Brain pericyte (primary cell): ENCODE data around the gene B4GALT6.

Experiments
- DNase-seq: peaks from one replicate; pipeline ENCODE4 v3.0.0-alpha.2; 2012; ENCODE audit warnings: low read depth, low spot score

The B4GALT6 gene

DNA sequence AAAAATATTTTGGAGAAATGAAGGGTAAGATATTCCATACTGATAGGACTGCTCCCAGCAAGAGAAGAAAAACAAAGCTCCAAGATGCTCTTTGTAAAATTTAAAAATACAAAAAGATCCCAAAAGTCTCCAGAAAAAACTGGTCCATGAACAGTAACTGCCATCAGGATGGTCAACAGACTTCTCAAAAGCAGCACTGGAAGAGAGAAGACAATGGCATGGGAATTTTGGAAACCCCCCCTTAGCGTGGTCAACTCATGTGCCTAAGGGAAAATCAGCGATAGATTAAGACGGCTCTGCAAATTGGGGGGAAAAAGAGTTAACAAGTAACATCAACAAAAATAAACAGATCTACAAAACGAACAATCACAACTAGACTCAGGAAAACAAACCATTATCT, 23.6 kb downstream of the B4GALT6 start:
- DNase-seq: no peak

DNA sequence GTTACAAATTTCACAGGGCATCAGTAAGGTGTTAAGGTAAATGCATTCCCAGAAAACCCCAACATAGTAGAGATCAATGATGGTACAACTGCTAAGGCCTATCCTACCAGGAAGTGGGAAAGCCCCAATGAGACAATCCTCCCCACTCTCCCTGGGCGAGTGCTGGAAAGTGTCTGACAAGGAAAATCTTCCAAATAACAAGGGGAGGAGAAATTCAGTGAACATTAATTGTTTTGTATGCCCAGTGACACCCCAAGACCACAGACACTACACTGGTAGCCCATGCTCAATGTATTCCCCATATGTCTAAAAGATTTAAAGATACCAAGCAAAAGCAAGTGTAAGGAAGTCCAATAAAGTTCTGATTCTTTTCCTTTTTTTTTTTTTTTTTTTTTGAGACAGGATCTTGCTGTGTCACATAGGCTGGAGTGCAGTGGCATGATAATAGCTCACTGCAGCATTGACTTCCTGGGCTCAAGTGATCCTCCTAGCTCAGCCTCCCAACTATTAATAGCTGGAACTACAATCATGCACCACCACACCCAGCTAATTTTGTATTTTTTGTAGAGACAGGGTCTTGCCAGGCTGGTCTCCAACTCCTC, 24.7 kb downstream of the B4GALT6 start:
- DNase-seq: no peak

DNA sequence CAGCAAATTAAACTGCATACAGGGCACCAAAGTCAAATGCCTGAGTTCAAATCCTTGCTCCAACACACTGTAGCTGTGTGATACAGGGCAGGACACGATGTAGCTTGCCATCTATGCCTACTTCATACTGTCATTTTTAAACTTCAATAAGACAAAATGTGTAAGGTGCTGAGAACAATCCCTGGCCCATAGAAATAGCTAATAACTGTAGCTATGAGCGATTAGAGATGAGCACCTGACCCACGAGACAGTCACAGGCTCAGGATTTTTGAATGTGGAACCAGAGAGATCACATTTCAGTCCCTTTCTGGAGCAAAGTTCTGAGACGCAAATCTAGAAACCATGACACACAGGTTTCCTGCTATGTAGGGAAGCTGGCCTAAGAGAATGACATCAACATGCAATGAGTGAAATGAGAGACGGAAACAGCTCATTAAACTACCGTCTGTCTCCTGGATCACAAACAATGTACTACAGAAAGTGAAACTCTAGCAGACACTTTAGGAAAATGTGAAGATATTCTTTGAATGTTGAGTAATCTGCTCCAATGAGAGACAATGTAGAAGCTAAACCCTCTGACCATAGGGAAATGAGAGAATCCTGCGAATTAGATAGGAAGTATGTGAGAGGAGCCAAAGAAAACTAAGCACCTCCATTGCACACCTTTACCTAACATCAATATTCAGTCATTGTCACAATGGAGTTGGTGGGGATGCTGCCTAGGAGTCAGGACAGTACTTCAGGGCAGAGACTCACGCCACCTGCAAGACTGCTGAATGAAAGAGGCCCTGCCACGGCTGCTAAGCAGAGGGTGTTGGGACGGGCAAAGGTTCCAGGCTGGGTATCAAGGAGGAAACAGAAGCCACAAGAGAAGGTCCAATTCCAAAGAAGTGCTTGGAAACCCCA, 25.5 kb downstream of the B4GALT6 start:
- DNase-seq: no peak

DNA sequence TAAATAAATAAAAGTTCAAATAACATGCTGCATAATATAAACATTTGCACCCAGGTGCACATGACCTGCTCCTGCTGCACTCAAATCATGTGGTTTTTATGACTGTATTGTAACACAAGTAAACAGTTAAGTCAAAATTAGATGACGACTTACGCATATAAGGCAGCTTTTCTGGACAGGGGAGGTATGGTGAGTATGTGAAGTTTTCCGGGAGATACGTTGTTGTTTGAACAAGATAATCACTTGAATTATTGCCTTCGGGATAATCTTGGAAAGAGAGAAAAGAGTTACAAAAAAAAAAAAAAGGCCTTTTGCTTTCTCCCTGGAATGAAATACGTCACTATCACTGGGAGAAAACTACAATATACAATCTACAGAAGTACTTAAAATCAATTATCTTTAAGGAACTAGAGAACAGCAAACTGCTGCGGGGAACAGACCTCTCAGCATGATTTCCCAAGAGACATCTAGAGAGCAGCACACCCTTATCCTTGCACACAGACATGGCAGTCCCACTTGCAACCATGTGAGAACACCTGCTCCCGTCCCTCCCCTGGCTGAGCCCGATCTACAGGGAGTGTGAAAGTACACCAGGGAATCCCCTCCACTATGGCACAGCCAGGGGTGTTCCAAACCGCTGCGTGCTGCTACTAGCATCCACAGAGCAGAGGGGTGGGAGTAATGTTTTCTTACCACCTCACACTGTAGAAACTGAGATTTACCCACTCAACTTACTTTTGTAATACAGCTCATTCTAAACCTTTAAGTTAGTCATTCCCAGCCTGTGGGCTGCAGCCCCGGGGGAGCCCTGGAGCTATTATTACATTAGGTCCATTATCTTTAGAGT, 26.3 kb downstream of the B4GALT6 start:
- DNase-seq: no peak

DNA sequence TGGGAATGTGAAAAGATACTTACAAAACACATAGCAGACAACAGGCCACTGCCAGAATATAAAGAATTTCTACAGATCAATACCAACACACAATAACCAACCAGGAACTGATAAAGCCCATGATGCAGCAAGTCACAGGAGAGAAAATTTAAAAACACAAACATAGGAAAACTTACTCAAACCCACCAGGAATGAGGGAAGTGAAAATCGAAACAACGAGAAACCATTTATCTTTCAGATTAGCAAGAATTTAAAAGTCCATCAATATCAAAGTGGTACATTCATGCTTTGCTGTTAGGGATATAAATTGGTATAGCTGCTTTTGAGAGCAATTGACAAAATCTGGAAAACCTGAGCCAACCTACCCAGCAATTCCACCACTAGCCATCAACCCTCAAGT, 27.6 kb downstream of the B4GALT6 start:
- DNase-seq: no peak

DNA sequence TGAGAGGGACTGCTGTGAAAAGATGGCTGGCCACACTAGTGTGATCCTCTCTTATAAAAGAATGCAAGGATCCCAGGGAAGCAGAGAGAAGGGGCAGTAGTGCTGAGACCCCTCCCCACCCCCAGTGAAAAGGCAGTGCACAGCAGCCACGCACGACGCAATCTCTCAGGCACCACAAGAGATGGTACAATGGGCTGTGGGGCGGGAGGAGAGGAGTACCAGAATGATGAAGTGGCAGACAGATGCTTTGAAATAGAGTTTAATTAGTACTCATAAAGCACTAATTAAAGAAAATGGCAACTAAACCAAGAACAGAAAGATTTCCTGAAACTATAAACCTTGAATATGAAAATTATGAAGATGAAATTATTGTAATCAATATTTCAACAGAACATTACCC, 29.0 kb downstream of the B4GALT6 start:
- no peak for DNase-seq

DNA sequence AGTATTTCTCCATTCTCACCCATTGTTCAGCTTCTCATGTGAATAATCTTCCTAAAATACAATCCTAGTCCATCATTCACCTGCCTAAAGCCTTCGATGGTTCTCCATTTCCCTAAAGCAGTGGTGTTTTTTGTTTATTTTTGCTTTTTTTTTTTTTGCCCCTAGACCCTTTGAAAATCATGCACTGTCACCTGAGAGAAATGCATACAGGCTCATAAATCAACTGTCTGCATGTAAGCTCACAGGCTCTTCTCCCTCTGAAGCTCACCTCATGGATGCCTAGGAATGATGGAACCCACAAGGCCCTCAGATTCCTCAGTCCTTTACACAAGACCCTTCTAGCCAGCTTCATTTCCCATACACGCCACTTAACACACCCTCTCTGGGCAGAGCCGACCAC, 31.5 kb downstream of the B4GALT6 start:
- DNase-seq: no peak

DNA sequence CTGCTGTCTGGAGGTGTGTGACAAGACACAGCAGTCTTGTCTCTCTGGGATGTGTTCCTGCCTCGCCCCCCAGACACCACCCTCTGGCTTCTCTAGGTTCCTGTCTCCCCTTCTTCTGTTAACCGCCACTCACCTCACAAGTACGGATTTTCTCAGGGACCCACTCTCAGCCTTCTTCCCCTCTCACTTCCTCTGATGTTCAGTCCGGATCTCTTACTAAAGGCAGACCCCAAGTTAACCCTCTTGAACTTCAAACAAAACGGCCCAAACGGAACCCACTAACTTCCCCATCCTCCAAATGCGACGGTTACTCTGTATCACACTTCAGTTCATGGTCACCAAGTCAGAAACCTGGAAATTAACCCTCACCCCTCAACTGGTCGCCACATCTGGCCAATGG, 32.0 kb downstream of the B4GALT6 start:
- DNase-seq: no peak

DNA sequence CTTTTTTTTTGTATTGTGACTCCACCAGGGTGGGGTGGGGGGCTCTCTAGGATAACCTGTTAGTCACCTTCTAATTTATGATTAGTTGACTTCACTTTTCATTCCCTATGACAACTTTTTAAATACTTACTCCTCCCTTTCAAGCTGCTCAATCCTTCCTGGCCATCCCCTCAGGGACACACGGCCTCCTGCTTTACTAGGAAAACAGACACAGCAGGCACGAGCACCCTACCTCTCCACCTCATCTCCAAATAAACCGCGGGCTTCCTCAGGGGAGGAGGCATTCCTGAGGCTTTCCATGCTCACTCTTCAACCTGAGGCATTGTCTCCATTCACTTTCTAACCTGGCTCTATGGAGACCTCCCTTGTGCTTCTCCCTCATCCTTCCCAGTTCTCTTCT, 33.0 kb downstream of the B4GALT6 start:
- DNase-seq: no peak

DNA sequence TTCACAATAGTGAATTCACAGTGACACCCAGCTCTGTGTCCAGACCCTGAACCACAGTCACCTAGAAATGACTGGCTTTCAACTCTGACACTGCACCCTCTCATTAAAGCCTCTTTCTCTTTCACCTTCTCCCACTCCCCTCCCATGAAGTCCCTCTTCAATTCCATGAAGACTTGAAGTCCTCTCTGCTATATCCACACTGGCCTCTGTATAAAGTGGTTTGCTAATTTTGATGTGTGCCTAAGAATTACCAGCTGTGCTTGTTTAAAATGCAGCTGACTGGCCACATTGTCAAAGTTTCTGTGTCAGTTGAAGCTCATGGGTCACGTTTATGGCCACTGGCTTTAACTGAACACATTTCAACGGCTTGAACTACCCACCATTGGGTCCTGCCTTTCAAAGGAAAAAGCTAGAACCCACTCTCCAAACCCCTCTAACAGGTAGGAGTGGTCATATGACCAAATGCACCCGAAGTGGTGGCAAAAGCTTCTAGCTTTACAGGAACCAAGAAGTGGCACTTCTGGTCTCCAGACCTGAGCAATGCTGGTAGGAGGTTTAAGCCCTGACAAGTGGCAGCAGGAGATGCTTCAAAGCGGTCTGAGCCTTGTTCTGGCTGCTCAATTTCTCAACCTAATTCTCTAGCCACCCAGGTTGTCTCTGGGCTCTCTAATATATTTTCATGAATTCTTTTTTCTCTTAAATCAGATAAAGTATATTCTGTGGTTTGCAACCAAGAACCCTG, 34.2 kb downstream of the B4GALT6 start:
- no peak for DNase-seq

DNA sequence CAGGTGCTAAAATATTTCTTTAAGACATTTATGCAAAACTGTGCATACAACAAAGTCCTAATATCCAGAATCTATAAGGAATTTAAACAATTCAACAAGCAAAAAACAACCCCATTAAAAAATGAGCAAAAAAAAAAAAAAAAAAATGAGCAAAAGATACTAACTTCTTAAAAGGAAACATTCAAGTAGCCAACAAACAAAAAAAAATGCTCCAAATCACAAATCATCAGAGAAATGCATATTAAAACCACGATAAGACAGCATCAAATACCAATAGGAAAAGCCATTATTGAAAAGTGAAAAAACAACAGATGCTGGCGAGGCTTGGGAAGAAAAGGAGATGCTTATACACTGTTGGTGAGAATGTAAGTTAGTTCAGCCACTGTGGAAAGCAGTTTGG, 34.9 kb downstream of the B4GALT6 start:
- DNase-seq: no peak

DNA sequence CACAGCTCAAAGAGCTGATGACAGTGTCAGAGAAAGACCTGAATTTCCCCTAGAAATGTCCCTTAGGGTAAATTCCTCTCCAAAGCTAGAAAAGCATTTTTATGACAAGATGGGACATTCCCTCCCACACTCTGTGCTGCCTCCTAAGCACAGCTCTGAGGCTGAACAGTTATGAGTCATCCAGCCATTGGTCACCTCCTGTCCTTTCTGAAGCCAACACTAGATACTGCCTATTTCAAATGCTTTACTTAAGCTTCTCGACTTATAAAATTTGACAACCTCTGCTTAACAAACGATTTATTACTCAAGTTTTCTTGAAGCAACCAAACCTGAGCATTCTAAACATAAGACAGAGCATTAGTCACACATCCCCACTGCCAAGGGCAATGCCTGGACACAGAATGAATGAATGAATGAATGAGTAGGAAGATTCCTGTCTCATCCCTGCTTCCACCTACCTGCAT, 35.4 kb downstream of the B4GALT6 start:
- DNase-seq: no peak

DNA sequence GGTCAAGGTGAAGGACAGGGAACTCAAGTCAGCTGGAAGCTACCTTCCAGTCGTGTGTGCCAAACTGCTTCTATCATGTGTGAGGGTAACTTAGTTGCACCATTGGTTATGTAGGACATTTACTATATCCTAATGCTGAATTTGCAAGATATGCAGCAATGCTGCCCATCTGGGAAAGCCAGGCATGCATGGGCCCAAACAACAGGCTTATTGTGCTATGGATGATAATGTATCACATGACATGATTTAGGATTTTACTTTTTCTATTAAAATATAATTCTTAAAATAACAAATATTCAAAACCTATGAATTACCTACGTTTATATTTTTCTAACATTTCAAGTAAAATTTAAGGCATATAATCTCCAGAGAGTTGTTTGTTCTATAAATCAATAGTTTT, 35.9 kb downstream of the B4GALT6 start:
- DNase-seq: no peak

DNA sequence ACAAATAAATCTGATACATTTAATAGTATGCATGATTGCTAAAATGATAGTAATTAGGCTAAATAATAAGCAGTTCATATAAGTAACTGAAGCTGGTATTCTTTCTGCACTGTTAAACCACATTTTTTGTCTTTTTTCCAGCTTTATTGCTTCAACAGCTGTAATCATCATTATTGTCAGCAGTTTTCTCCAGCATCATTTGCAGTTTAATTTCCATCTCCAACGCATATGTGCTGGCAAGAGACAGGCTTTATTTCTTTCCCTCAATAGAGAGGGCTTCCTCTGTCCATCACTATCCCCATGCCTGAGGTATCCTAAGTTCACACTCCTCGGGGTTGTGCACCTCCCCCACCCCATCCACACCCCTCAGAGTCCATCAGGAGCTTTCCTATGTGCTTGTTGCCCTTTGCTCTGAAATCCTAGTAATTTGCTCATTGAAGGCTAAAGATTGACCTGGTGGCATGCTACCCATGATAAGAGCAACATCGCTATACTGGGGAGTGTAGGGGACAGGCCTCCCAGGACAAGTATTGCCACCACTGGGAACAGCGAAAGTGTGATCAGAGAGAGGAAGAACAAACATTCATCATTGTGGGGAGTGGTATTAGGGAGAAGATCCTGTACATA, 37.1 kb downstream of the B4GALT6 start:
- no peak for DNase-seq

DNA sequence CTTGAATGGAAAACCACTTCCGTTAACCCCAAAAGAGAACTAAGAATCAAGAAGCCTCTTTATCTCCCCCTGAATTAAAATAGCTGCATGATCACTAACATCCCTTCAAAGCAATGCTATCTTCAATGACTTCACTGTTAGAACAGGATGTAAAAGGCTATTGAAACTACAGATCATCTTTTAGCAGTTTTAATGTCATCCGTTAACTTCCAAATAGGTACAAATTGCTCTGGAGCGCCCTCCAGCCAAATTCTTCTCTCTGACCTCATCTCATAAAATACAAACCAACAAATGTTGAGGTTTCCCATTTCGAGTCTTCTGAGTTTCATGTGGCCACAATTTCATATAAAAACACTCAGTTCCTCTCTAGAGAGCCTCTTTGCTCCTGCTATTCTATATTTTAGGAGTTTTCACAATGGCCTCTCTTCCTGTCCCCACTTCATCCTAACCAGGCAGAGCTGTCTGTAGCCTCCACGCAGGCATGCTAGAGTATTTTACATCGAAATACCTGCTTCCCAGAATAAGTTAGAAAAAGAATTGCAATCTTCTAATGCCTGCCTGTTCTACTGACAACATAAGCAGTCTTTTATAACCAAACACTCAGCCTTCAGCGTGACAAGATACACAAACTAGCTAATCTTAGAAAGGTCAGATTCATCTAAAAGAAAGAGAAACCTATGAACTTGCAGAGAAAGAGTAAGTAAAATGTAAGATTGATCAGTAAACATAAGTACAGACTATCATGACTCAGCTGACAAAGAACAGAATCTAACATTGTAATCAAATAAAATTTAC, 37.9 kb downstream of the B4GALT6 start:
- no peak for DNase-seq

DNA sequence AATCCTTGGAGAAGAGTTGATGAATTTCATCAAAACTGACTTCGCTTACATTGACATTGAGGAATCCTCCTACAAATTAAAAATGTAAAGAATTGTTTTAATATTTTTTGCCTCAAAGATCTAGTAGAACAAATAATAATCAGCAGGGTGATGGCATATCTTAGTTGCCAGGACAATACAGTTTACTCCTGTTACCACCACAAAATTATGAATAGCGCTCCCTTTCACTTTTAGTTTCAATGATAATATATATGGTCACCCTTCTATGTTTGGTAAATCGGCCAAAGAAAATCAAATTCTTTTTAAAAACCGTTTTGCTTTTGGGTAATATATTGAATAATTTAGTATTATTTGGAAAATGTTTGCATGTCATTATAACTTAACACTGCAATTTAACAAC, 39.0 kb downstream of the B4GALT6 start:
- DNase-seq: no peak

DNA sequence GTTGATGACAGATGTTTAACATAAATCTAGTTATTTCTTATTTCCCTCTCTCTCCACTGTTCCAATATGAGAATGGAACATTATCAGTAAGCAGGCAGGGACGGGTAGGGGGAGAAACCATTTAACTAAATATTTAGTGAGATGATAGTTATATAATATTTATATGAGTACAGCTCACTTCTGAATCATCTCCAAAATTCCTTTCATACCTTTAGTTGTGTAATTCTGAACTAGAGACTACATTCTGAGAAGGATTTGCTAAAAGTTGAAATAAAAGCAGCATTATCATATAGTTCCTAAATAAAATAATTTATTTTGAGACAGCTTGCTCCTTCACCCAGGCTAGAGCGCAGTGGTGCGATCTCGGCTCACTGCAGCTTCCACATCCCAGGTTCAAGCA, 41.4 kb downstream of the B4GALT6 start:
- no peak for DNase-seq

DNA sequence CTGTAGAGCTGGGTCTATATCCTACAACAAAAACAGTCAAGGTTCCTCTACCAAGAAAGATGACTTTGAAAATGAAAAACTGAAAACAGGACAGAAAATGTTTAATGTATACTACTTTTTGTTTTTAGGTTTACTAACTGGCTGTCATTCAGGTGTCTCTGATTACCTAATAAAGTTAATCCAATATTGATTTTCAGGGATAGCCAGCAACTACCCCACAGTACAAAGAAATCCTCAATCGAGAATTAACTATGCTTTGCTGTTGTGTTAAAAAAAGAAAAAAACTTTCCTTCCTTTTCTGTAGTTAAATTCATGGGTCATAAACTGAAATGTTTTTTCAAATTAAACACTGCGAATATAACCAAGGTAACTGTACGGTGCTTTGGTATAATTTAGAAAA, 46.9 kb downstream of the B4GALT6 start:
- no peak for DNase-seq

DNA sequence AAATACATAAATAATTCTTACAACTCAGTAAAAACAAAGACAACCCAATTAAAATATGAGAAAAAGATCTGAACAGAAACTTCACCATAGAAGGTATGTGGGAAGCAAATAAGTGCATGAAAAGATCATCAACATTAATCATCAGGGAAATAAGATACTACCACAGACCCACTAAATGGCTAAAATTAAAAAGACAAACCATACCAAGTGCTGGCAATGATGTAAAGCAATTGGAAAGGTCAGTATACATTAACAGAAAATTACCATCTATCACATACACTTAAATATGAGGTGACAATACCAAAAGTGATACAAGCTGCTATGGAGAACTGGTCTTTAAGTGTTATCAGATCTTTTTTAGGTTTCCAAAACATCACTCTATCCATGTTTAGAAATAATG, 48.0 kb downstream of the B4GALT6 start:
- DNase-seq: no peak

DNA sequence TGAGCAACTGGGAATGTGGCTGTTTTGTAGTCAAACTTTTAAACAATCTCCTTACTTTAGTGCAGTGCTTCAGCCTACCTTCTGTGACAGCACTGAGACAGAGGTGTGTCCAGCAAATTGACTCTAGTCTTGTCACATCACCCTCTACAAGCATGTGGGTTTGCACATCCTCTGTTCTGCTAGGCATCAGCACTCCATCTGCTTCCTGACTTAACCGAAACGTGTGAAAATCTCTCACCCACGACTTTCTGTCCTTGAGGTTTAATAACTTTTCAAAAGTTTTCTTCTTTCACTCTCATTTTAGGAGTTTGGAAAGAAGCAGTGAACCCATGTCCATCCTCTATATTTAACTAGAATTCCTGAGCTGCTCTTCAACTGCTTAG, 50.1 kb downstream of the B4GALT6 start:
- no peak for DNase-seq
